ENCODE results near the gene FREM3.
A peak's percentile ranks its signal among the peaks of the same experiment; 100 is the strongest.
"Not testable (repeated sequence)": the region's sequence is repeated elsewhere in the genome, so short reads cannot be mapped to it uniquely, and the experiment has no call there.

The FREM3 gene

DNA sequence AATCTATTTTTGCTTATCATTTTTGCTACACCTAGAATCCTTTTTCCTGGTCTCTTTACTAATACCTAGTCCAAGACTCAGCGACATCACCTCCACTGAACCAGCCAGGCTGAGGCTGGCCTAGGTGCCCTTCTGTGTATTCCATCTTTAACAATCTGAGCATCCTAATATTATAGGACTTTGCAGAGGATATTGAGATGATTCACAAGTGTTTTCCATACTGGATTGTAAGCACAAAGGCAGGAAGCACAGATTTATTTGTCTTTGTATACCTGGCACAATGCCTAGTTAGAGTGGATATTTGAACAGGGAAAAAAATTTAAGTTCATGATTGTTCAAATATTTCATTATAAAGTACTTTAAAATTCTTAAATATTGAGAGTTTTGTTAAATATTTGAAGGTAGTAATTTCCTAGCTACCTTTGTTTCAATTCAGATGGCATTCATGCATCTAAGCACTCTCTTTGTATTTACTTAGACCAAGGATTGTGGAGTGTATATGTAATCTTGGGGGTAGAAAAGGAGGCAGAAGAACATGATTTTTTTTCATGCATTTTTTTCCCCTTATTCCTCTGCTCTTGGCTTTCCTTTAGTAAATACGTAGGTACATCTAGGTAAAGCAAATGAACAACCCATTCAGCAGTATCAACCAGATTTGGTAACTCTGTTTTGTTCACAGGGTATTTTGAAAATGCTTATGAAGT, 168.5 kb downstream of the FREM3 start:
- no peak overlapping the region for H3K27ac ChIP-seq
- TF ChIP-seq CTCF (IDR thresholded peaks at IDR 0.05) = peak; percentile 14
- TF ChIP-seq ZFX (IDR thresholded peaks at IDR 0.05; ENCODE audit: borderline replicate concordance) = no peak

DNA sequence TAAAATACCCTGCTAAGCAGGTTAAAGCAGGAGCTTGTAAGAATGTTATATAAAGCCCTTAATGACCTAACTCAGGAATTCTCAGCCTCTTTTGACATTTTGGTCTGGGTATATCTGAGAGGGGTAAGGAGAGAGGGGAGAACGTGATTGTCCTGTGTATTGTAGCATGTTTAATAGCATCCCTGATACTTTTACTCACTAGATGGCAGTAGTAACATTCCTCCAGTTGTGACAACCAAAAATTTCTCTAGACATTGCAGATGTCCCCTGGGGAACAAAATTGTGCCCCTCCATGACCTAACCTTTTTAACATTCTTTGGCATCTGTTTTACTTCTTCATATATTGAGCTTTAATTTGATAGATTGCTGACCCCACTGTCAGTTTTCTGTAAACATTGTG, 169.1 kb downstream of the FREM3 start:
- no peak overlapping the region for H3K27ac ChIP-seq
- TF ChIP-seq ZFX (IDR thresholded peaks at IDR 0.05; ENCODE audit: borderline replicate concordance) (no peak), CTCF (IDR thresholded peaks at IDR 0.05) (peak; percentile 64)

- not testable (repeated sequence) for H3K27ac ChIP-seq
These were observed 172.4 kb downstream of the FREM3 start for GRCh38 chr4:143528046-143528445.
